ENCODE measurements around the gene ODF4.
A peak's percentile ranks its signal among the peaks of the same experiment; 100 is the strongest.

Gene ODF4

GRCh38 chr17:8339540-8339939 is at the start of gene ODF4:
ODF4 (plus strand) TSS chr17:8339840; CDS start chr17:8340052, 212 bp downstream.
- H3K4me3 ChIP-seq (ENCODE audit: low read length) = no peak within 1 kb of the TSS
- no peak for TF ChIP-seq CTCF (conservative IDR thresholded peaks at IDR 0.05; ENCODE audit: low read length)
- no peak for DNase-seq (ENCODE audit: low read depth)

- no peak for TF ChIP-seq CTCF (conservative IDR thresholded peaks at IDR 0.05; ENCODE audit: low read length)
- DNase-seq (ENCODE audit: low read depth) = no peak
- no peak overlapping the region for H3K4me3 ChIP-seq (ENCODE audit: low read length)
Measured at GRCh38 chr17:8290043-8290442, 49.6 kb upstream of the ODF4 start.

GRCh38 chr17:8292639-8293395 is 46.8 kb upstream of the ODF4 start:
- no peak overlapping the region for H3K4me3 ChIP-seq (ENCODE audit: low read length)
- DNase-seq (ENCODE audit: low read depth) = no peak
- TF ChIP-seq CTCF (conservative IDR thresholded peaks at IDR 0.05; ENCODE audit: low read length) = no peak

GRCh38 chr17:8294361-8294760 is 45.3 kb upstream of the ODF4 start:
- H3K4me3 ChIP-seq (ENCODE audit: low read length) = no peak overlapping the region
- no peak for DNase-seq (ENCODE audit: low read depth)
- TF ChIP-seq CTCF (conservative IDR thresholded peaks at IDR 0.05; ENCODE audit: low read length) = no peak

GRCh38 chr17:8294814-8295316 is 44.8 kb upstream of the ODF4 start:
- H3K4me3 ChIP-seq (ENCODE audit: low read length) = peak overlapping the region; percentile 68
- DNase-seq (ENCODE audit: low read depth) = no peak
- no peak for TF ChIP-seq CTCF (conservative IDR thresholded peaks at IDR 0.05; ENCODE audit: low read length)

GRCh38 chr17:8300226-8300625 is 39.4 kb upstream of the ODF4 start:
- no peak for TF ChIP-seq CTCF (conservative IDR thresholded peaks at IDR 0.05; ENCODE audit: low read length)
- DNase-seq (ENCODE audit: low read depth) = no peak
- H3K4me3 ChIP-seq (ENCODE audit: low read length) = no peak overlapping the region

- DNase-seq (ENCODE audit: low read depth) = peak; percentile 65
- TF ChIP-seq CTCF (conservative IDR thresholded peaks at IDR 0.05; ENCODE audit: low read length) = peak; percentile 91
- no peak overlapping the region for H3K4me3 ChIP-seq (ENCODE audit: low read length)
Measured at GRCh38 chr17:8300627-8301242, 38.9 kb upstream of the ODF4 start.

Measured in AG10803 (cell line).